K562 (cell line): ENCODE data around the gene NUDT2. TPM values are rescaled to one million over a fixed set of nuclear protein-coding genes. Genes with fewer than 3 reads are reported as not detected.

Source experiments
- BCOR ChIP-seq: fragments of 450-650 bp; IDR thresholded peaks from 2 replicates; pipeline ENCODE4 v1.6.1; 2016
- DPF2 ChIP-seq: fragments of 450-650 bp; IDR thresholded peaks from 2 replicates; pipeline ENCODE4 v1.6.1; 2016
- ELF1 ChIP-seq: fragments of 200-800 bp; sonication (Bioruptor generic); IDR thresholded peaks from 2 replicates; pipeline ENCODE4 v1.6.1; 2016; ENCODE audit warnings: missing genetic modification characterization, missing compliant biosample characterization
- KLF16 ChIP-seq: IDR thresholded peaks from 2 replicates; pipeline ENCODE4 v1.6.1; 2016; ENCODE audit warnings: antibody characterized with exemption
- MCM5 ChIP-seq: fragments of 450-650 bp; IDR thresholded peaks from 2 replicates; pipeline ENCODE4 v1.6.1; 2016; ENCODE audit warnings: low read depth
- MXI1 ChIP-seq: IDR thresholded peaks from 2 replicates; pipeline ENCODE4 v1.6.1; 2011; ENCODE audit warnings: low read depth, mild to moderate bottlenecking, improper control_type of control experiment, low read length
- TRIM24 ChIP-seq, 2 experiments: fragments of 450-650 bp; IDR thresholded peaks; 2 replicates each; pipeline ENCODE4 v1.6.1; 2016
- TSC22D4 ChIP-seq: fragments of 450-650 bp; IDR thresholded peaks from 2 replicates; pipeline ENCODE4 v1.6.1; 2016; ENCODE audit warnings: missing genetic modification characterization, missing biosample characterization, control low read depth
- ZFP36 ChIP-seq: fragments of 150-350 bp; IDR thresholded peaks from 2 replicates; pipeline ENCODE4 v1.6.1; 2018; ENCODE audit warnings: low read length, low read depth; ENCODE audit not compliant: partially characterized antibody
- ZNF24 ChIP-seq: fragments of 450-650 bp; IDR thresholded peaks from 2 replicates; pipeline ENCODE4 v1.6.1; 2016
- ZNF263 ChIP-seq: sonication (generic); formaldehyde crosslinking; IDR thresholded peaks from 2 replicates; pipeline ENCODE4 v1.8.0; 2022; ENCODE audit warnings: mild to moderate bottlenecking, missing genetic modification reagents, borderline replicate concordance
- ZNF695 ChIP-seq: fragments of 450-650 bp; formaldehyde crosslinking; IDR thresholded peaks from 2 replicates; pipeline ENCODE4 v1.4.0; 2020; ENCODE audit warnings: mild to moderate bottlenecking, moderate library complexity
- polyA plus RNA-seq, 8 experiments: library from polyadenylated mRNA; depleted of rRNA in 4 of 8; stranded (reverse) in 5 of 8; unstranded in 3 of 8; fragments of >200 nt; fragmentation: Nextera tagmentation in 2 of 8; fragmentation: Illumina TruSeq in 1 of 8; extraction: Ambion mirVana in 2 of 8; extraction: Trizol in 1 of 8; gene quantifications; 2 replicates each; pipeline versions ENCODE4 v1.2.1 to v1.2.3, GENCODE V29; 2011 to 2014; ENCODE audit warnings: inconsistent platforms in 1 of 8, missing spikeins in 1 of 8
- total RNA-seq, 7 experiments: library from RNA; depleted of rRNA in 6 of 7; stranded (reverse); fragments of >200 nt in 6 of 7; fragmentation: Illumina TruSeq in 2 of 7; extraction: Trizol in 2 of 7; gene quantifications; 2 replicates each; pipeline versions ENCODE4 v1.2.1 to v1.2.3, GENCODE V29; 2011 to 2021; ENCODE audit warnings: low replicate concordance in 1 of 7
- TF ChIP-seq, protein P1 (sequence below): sonication (generic); formaldehyde crosslinking; IDR thresholded peaks from 2 replicates; pipeline ENCODE4 v1.8.0; 2022; ENCODE audit warnings: mild to moderate bottlenecking, missing genetic modification reagents
- TF ChIP-seq, protein P2 (sequence below): fragments of 450-650 bp; IDR thresholded peaks from 2 replicates; pipeline ENCODE4 v1.6.1; 2016; ENCODE audit warnings: borderline replicate concordance
- TF ChIP-seq, protein P3 (sequence below), 2 experiments: IDR thresholded peaks; 2 replicates each; pipeline ENCODE4 v1.6.1; 2012; ENCODE audit warnings: improper control_type of control experiment in 2 of 2, low read depth in 2 of 2, low read length in 2 of 2, borderline replicate concordance in 1 of 2
- TF ChIP-seq, protein P4 (sequence below), 3 experiments: fragments of 200-800 bp in 1 of 3; sonication (Bioruptor generic) in 1 of 3; sonication (generic) in 1 of 3; formaldehyde crosslinking in 1 of 3; IDR thresholded peaks; 2 replicates each; pipeline versions ENCODE4 v1.6.1 to v1.8.0; 2016 to 2022; ENCODE audit warnings: mild to moderate bottlenecking in 2 of 3, missing compliant biosample characterization in 2 of 3, missing genetic modification characterization in 2 of 3, missing genetic modification reagents in 1 of 3
- TF ChIP-seq, protein P5 (sequence below): IDR thresholded peaks from 2 replicates; pipeline ENCODE4 v1.6.1; 2014; ENCODE audit warnings: antibody characterized with exemption

Gene NUDT2
- total and polyA plus RNA-seq, 9 of the 15 experiments (the other 6 are each of a cell fraction or from before 2014, with no cell fraction given): 11.5 to 28.1 (median 19.0) TPM

DNA sequence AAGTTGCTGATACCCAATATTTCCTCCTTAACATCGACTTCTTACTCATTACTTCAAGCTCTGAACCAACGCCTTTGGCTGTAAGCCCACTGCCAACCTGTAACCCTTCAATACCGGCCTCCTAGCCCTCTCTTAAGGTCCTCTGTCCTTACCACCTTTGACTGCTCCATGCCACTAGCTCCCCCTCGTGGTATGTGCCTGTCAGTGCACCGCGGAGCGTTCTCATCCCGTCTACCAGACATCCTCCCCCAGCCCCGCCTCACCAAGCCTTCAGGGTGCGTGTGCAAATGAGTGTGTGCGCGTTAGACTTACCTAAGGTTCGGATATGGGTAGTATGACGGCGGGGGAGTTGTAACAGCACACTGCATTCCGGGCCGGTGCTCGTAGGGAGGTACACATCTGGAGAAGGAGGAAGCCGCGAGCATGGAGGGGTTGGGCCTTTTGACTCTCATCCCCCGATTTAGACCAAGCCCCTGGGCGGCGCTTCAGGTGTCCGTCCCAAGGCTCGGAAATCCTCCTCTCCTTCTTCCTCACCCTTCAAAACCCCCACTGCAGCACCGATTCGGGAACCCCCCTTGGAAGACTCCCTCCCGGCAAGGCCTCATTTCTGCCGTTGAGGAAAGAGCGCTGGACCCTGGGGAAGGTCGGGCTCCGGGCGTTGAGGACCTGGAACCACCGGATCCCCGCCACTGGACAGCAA lies 50.1 kb downstream of the NUDT2 start (continued):
- TF ChIP-seq, protein P1, sequence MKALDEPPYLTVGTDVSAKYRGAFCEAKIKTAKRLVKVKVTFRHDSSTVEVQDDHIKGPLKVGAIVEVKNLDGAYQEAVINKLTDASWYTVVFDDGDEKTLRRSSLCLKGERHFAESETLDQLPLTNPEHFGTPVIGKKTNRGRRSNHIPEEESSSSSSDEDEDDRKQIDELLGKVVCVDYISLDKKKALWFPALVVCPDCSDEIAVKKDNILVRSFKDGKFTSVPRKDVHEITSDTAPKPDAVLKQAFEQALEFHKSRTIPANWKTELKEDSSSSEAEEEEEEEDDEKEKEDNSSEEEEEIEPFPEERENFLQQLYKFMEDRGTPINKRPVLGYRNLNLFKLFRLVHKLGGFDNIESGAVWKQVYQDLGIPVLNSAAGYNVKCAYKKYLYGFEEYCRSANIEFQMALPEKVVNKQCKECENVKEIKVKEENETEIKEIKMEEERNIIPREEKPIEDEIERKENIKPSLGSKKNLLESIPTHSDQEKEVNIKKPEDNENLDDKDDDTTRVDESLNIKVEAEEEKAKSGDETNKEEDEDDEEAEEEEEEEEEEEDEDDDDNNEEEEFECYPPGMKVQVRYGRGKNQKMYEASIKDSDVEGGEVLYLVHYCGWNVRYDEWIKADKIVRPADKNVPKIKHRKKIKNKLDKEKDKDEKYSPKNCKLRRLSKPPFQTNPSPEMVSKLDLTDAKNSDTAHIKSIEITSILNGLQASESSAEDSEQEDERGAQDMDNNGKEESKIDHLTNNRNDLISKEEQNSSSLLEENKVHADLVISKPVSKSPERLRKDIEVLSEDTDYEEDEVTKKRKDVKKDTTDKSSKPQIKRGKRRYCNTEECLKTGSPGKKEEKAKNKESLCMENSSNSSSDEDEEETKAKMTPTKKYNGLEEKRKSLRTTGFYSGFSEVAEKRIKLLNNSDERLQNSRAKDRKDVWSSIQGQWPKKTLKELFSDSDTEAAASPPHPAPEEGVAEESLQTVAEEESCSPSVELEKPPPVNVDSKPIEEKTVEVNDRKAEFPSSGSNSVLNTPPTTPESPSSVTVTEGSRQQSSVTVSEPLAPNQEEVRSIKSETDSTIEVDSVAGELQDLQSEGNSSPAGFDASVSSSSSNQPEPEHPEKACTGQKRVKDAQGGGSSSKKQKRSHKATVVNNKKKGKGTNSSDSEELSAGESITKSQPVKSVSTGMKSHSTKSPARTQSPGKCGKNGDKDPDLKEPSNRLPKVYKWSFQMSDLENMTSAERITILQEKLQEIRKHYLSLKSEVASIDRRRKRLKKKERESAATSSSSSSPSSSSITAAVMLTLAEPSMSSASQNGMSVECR (CRISPR knock-in tag): no peak
- TF ChIP-seq TSC22D4 (tag): no peak
- no peak for TF ChIP-seq BCOR
- TF ChIP-seq ZNF24: no peak
- no peak for TF ChIP-seq ELF1 (tag)
- TF ChIP-seq TRIM24 (IDR thresholded peaks at IDR 0.05): no peak
- no peak for TF ChIP-seq KLF16
- no peak for TF ChIP-seq DPF2
- TF ChIP-seq MXI1: no peak
- no peak for TF ChIP-seq ZNF695
- TF ChIP-seq, protein P2, sequence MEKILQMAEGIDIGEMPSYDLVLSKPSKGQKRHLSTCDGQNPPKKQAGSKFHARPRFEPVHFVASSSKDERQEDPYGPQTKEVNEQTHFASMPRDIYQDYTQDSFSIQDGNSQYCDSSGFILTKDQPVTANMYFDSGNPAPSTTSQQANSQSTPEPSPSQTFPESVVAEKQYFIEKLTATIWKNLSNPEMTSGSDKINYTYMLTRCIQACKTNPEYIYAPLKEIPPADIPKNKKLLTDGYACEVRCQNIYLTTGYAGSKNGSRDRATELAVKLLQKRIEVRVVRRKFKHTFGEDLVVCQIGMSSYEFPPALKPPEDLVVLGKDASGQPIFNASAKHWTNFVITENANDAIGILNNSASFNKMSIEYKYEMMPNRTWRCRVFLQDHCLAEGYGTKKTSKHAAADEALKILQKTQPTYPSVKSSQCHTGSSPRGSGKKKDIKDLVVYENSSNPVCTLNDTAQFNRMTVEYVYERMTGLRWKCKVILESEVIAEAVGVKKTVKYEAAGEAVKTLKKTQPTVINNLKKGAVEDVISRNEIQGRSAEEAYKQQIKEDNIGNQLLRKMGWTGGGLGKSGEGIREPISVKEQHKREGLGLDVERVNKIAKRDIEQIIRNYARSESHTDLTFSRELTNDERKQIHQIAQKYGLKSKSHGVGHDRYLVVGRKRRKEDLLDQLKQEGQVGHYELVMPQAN: no peak
- TF ChIP-seq, protein P3, sequence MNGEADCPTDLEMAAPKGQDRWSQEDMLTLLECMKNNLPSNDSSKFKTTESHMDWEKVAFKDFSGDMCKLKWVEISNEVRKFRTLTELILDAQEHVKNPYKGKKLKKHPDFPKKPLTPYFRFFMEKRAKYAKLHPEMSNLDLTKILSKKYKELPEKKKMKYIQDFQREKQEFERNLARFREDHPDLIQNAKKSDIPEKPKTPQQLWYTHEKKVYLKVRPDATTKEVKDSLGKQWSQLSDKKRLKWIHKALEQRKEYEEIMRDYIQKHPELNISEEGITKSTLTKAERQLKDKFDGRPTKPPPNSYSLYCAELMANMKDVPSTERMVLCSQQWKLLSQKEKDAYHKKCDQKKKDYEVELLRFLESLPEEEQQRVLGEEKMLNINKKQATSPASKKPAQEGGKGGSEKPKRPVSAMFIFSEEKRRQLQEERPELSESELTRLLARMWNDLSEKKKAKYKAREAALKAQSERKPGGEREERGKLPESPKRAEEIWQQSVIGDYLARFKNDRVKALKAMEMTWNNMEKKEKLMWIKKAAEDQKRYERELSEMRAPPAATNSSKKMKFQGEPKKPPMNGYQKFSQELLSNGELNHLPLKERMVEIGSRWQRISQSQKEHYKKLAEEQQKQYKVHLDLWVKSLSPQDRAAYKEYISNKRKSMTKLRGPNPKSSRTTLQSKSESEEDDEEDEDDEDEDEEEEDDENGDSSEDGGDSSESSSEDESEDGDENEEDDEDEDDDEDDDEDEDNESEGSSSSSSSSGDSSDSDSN (IDR thresholded peaks at IDR 0.05; ENCODE audit: borderline replicate concordance in 1 of 2, low read depth in 2 of 2, low read length in 2 of 2): no peak
- TF ChIP-seq, protein P4, sequence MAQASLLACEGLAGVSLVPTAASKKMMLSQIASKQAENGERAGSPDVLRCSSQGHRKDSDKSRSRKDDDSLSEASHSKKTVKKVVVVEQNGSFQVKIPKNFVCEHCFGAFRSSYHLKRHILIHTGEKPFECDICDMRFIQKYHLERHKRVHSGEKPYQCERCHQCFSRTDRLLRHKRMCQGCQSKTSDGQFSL (CRISPR knock-in tag; IDR thresholded peaks at IDR 0.05): no peak
- TF ChIP-seq, protein P4 (tag; IDR thresholded peaks at IDR 0.05): no peak
- no peak for TF ChIP-seq ZFP36
- TF ChIP-seq, protein P5, sequence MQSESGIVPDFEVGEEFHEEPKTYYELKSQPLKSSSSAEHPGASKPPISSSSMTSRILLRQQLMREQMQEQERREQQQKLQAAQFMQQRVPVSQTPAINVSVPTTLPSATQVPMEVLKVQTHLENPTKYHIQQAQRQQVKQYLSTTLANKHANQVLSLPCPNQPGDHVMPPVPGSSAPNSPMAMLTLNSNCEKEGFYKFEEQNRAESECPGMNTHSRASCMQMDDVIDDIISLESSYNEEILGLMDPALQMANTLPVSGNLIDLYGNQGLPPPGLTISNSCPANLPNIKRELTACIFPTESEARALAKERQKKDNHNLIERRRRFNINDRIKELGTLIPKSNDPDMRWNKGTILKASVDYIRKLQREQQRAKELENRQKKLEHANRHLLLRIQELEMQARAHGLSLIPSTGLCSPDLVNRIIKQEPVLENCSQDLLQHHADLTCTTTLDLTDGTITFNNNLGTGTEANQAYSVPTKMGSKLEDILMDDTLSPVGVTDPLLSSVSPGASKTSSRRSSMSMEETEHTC: no peak
- no peak for TF ChIP-seq ZNF263 (CRISPR knock-in tag)
- TF ChIP-seq MCM5: no peak
